Measurements from ENCODE around the gene TUBA3D. TPM values are rescaled to one million over a fixed set of nuclear protein-coding genes. Genes with fewer than 3 reads are reported as not detected.
"Not testable (repeated sequence)": the region's sequence is repeated elsewhere in the genome, so short reads cannot be mapped to it uniquely, and the experiment has no call there.

Gene TUBA3D
- polyA plus RNA-seq, 3 donors: not detected

DNA sequence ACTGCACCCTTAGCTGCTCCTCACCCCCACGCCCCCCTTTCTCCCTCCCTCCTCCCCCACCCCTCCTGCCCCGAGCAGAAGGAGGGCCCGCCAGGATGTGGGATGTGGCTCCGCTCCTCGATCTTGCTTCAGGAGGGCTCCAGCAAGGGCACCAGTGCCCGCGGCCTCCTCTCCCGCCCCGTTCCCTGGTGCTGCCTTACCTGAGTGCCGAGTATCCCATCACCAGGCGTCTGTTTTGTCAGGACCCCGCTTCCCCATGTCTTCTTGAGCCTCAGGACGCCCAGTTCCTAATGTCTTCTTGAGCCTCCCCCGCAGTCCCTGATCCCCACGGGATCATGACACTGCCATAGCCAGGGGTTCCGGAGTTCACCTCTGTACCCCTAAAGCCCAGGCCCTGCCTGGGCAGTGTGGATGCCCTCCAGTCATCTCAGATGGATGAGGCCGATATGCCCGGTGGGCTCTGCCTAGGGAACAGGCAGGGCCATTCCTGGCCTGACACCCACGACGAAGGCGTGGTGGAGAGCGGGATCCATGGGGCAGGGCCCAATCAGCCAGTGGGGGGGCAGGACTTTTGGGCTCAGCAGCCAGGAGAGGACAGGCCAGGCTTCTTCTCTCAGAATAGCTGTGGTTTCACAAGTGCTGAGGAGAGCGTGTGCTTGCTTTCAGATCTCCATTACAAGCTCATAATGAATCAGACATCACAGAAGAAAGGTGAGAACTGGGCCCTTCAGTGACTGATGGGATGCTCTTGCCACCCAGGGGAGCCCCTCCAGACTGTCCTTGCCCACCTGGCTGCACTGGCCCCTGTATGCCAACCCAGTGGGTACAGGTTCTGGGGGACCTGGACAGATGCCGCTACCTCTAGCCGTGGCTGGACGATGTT lies 53.3 kb downstream of the TUBA3D start:
- Histone ChIP-seq H3K4me1 (ENCODE audit: control insufficient read depth in 1 of 2, insufficient read depth in 2 of 2, low read length in 2 of 2) (peaks cover 7 to 10% of the 10 kb centered on the region in 2 donors), H3K27me3 (ENCODE audit: control insufficient read depth in 2 of 2, insufficient read depth in 2 of 2, low read length in 2 of 2) (peaks cover 0 to 17% of the 10 kb centered on the region in 2 donors)
- H3K27ac ChIP-seq (ENCODE audit: low read depth in 1 of 2, low read length in 2 of 2); H4K20me1 ChIP-seq (ENCODE audit: insufficient read depth, low read length); H3K27ac Mint-ChIP-seq; H3K9me3 ChIP-seq (replicated peaks in 1 of 2; ENCODE audit: control insufficient read depth in 1 of 2, insufficient read depth in 1 of 2, low read length in 2 of 2); H3K36me3 ChIP-seq (replicated peaks in 1 of 2; ENCODE audit: control insufficient read depth in 1 of 2, insufficient read depth in 2 of 2, low read length in 2 of 2); H3K4me2 ChIP-seq (replicated peaks; ENCODE audit: extremely low read depth, low read length, poor library complexity, severe bottlenecking); H2AFZ ChIP-seq (ENCODE audit: insufficient read depth, low read depth, low read length, poor library complexity, severe bottlenecking); H3K79me2 ChIP-seq (ENCODE audit: insufficient read depth, low read length); intact Hi-C loops (cut with micrococcal nuclease); DNase-seq; H3K4me3 ChIP-seq (replicated peaks in 1 of 3; ENCODE audit: low read depth in 2 of 3, low read length in 3 of 3); H3K9me3 Mint-ChIP-seq; H3K36me3 Mint-ChIP-seq; H3K9ac ChIP-seq (ENCODE audit: insufficient read depth, low read length, poor library complexity, severe bottlenecking): not testable (repeated sequence)
- peaks cover 22 to 46% (median 24%) of the 10 kb centered on the region in 3 donors for H3K27me3 Mint-ChIP-seq (ENCODE audit: low read depth in 3 of 3)
- 69% methylated on average over 22 of the region's 26 CpGs for WGBS (ENCODE audit: insufficient coverage)
- H3K4me1 Mint-ChIP-seq: peaks cover 14% of the 10 kb centered on the region
- peak overlapping the region; percentile 24 to 77 for H3K4me3 Mint-ChIP-seq

DNA sequence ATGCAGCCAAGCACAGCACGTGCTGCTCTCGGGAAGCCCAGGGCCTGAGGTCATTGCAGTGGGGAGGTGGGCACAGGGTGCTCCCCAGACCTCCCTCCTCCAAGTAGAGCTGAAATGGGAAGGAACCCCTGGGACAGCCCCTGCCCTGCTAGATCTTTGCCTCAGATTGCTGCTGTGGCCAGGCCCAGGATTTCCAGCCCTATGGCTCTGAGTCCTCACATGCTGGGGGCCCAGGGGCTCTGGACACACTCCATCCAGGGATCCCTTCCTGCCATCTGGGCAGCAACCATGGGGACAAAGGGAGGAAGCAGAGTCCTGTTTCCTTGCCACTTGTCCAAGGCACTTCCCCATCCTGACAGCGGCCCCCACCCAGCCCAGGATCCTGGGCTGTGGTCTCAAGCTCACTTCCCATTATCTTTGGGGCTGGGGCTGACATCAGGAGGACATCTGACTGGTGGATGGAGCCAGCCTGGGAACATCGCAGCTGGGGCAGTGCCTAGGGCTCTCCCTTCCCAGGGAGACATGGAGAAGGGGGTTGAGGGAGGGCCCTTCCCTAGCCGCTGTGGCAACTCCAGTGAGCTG lies 54.0 kb downstream of the TUBA3D start:
- H3K79me2 ChIP-seq (ENCODE audit: insufficient read depth, low read length); H3K27ac Mint-ChIP-seq; H3K4me3 Mint-ChIP-seq; H3K4me3 ChIP-seq (replicated peaks in 1 of 3; ENCODE audit: low read depth in 2 of 3, low read length in 3 of 3); H2AFZ ChIP-seq (ENCODE audit: insufficient read depth, low read depth, low read length, poor library complexity, severe bottlenecking); intact Hi-C loops (cut with micrococcal nuclease); H3K9me3 ChIP-seq (replicated peaks in 1 of 2; ENCODE audit: control insufficient read depth in 1 of 2, insufficient read depth in 1 of 2, low read length in 2 of 2); H3K36me3 ChIP-seq (replicated peaks in 1 of 2; ENCODE audit: control insufficient read depth in 1 of 2, insufficient read depth in 2 of 2, low read length in 2 of 2); DNase-seq; H3K9ac ChIP-seq (ENCODE audit: insufficient read depth, low read length, poor library complexity, severe bottlenecking); H4K20me1 ChIP-seq (ENCODE audit: insufficient read depth, low read length); H3K9me3 Mint-ChIP-seq; H3K4me2 ChIP-seq (replicated peaks; ENCODE audit: extremely low read depth, low read length, poor library complexity, severe bottlenecking); H3K27ac ChIP-seq (ENCODE audit: low read depth in 1 of 2, low read length in 2 of 2); H3K36me3 Mint-ChIP-seq: not testable (repeated sequence)
- H3K27me3 Mint-ChIP-seq (ENCODE audit: low read depth in 3 of 3): peaks cover 22 to 44% (median 24%) of the 10 kb centered on the region in 3 donors
- no CpG with 5 or more reads among the region's 5 CpGs for WGBS (ENCODE audit: insufficient coverage)
- peaks cover 14% of the 10 kb centered on the region for H3K4me1 Mint-ChIP-seq
- peaks cover 7 to 10% of the 10 kb centered on the region in 2 donors for H3K4me1 ChIP-seq (ENCODE audit: control insufficient read depth in 1 of 2, insufficient read depth in 2 of 2, low read length in 2 of 2)
- peaks cover 0 to 17% of the 10 kb centered on the region in 2 donors for H3K27me3 ChIP-seq (ENCODE audit: control insufficient read depth in 2 of 2, insufficient read depth in 2 of 2, low read length in 2 of 2)

DNA sequence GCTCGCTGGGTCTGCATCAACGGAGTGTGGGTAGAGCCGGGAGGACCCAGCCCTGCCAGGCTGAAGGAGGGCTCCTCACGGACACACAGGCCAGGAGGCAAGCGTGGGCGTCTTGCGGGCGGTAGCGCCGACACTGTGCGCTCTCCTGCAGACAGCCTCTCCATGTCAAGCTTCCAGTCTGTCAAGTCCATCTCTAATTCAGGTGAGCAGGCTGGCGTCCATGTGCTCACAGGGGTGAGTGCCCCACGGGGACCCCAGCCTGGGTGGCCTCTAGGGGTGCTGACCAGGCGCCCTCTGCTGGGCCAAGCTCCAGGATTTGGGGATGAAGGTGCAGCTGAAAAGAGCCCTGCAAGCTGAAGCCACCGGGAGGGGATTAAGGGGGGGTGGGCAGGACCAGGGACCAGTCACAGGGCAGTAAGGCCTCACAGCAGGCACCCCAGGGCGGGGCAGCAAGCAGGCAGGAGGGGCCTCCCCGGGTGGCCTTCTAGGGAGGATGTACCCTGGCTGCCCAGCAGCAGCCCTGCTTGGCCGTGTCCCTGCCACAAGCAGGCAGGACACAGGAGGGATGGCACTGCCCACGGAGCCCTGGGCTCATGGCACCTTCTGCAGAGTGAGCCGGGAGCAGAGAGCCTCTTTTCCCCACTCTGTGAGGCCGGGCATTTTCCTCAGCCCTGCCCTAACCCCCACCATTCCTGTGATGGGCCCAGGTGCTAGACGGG lies 54.9 kb downstream of the TUBA3D start:
- whole genome bisulfite sequencing (ENCODE audit: insufficient coverage): 74% methylated on average over 7 of the region's 22 CpGs
- H3K27ac Mint-ChIP-seq; H3K9me3 Mint-ChIP-seq; H3K4me3 Mint-ChIP-seq; H3K36me3 Mint-ChIP-seq; H3K27ac ChIP-seq (ENCODE audit: low read depth in 1 of 2, low read length in 2 of 2); H3K4me2 ChIP-seq (replicated peaks; ENCODE audit: extremely low read depth, low read length, poor library complexity, severe bottlenecking); H3K4me3 ChIP-seq (replicated peaks in 1 of 3; ENCODE audit: low read depth in 2 of 3, low read length in 3 of 3); H3K9ac ChIP-seq (ENCODE audit: insufficient read depth, low read length, poor library complexity, severe bottlenecking); H3K36me3 ChIP-seq (replicated peaks in 1 of 2; ENCODE audit: control insufficient read depth in 1 of 2, insufficient read depth in 2 of 2, low read length in 2 of 2); H3K9me3 ChIP-seq (replicated peaks in 1 of 2; ENCODE audit: control insufficient read depth in 1 of 2, insufficient read depth in 1 of 2, low read length in 2 of 2); H4K20me1 ChIP-seq (ENCODE audit: insufficient read depth, low read length); H2AFZ ChIP-seq (ENCODE audit: insufficient read depth, low read depth, low read length, poor library complexity, severe bottlenecking); DNase-seq; H3K79me2 ChIP-seq (ENCODE audit: insufficient read depth, low read length); intact Hi-C loops (cut with micrococcal nuclease): not testable (repeated sequence)
- H3K27me3 Mint-ChIP-seq (ENCODE audit: low read depth in 3 of 3): peaks cover 24 to 44% (median 24%) of the 10 kb centered on the region in 3 donors
- peaks cover 0 to 17% of the 10 kb centered on the region in 2 donors for H3K27me3 ChIP-seq (ENCODE audit: control insufficient read depth in 2 of 2, insufficient read depth in 2 of 2, low read length in 2 of 2)
- H3K4me1 ChIP-seq (ENCODE audit: control insufficient read depth in 1 of 2, insufficient read depth in 2 of 2, low read length in 2 of 2): peaks cover 7 to 10% of the 10 kb centered on the region in 2 donors
- H3K4me1 Mint-ChIP-seq: peaks cover 14% of the 10 kb centered on the region

DNA sequence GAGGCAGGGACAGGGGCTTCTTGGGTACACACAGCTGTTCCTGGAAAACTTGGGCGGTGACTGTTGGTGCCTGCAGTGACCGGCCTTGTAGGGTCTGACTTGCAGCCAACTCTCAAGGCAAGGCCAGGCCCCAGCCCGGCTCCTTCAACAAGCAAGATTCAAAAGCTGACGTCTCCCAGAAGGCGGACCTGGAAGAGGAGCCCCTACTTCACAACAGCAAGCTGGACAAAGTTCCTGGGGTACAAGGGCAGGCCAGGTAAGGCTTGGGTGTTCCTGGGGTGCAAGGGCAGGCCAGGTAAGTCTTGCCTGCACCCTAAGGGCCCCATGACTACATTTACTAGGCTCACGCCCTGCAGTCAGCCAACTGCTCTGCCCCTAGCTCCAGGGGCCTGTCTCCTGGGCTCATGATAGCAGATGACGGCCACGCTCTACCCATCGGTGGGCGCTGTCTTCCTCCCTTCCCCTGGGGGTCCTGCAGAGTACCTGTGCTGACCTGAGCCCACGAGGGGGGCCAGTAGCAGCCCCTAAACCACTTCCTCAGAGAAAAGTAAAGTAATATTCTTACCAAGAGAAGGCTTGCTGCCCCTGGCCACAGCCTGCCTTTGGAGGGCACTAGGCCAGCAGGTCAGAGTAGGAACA lies 55.7 kb downstream of the TUBA3D start:
- H3K9me3 ChIP-seq (replicated peaks in 1 of 2; ENCODE audit: control insufficient read depth in 1 of 2, insufficient read depth in 1 of 2, low read length in 2 of 2); H3K36me3 Mint-ChIP-seq; DNase-seq; H4K20me1 ChIP-seq (ENCODE audit: insufficient read depth, low read length); H3K9me3 Mint-ChIP-seq; H3K27ac ChIP-seq (ENCODE audit: low read depth in 1 of 2, low read length in 2 of 2); H3K27ac Mint-ChIP-seq; intact Hi-C loops (cut with micrococcal nuclease); H3K4me3 Mint-ChIP-seq; H3K4me3 ChIP-seq (replicated peaks in 1 of 3; ENCODE audit: low read depth in 2 of 3, low read length in 3 of 3); H2AFZ ChIP-seq (ENCODE audit: insufficient read depth, low read depth, low read length, poor library complexity, severe bottlenecking); H3K4me2 ChIP-seq (replicated peaks; ENCODE audit: extremely low read depth, low read length, poor library complexity, severe bottlenecking); H3K9ac ChIP-seq (ENCODE audit: insufficient read depth, low read length, poor library complexity, severe bottlenecking); H3K79me2 ChIP-seq (ENCODE audit: insufficient read depth, low read length); H3K36me3 ChIP-seq (replicated peaks in 1 of 2; ENCODE audit: control insufficient read depth in 1 of 2, insufficient read depth in 2 of 2, low read length in 2 of 2): not testable (repeated sequence)
- peaks cover 7 to 10% of the 10 kb centered on the region in 2 donors for H3K4me1 ChIP-seq (ENCODE audit: control insufficient read depth in 1 of 2, insufficient read depth in 2 of 2, low read length in 2 of 2)
- WGBS (ENCODE audit: insufficient coverage): no CpG with 5 or more reads among the region's 11 CpGs
- Mint-ChIP-seq H3K27me3 (ENCODE audit: low read depth in 3 of 3) (peaks cover 23 to 36% (median 24%) of the 10 kb centered on the region in 3 donors), H3K4me1 (peaks cover 14% of the 10 kb centered on the region)
- H3K27me3 ChIP-seq (ENCODE audit: control insufficient read depth in 2 of 2, insufficient read depth in 2 of 2, low read length in 2 of 2): peaks cover 0 to 17% of the 10 kb centered on the region in 2 donors

Data from CD14-positive monocyte (primary cell).